ENCODE data around the gene MREG.
"Not testable (repeated sequence)": the region's sequence is repeated elsewhere in the genome, so short reads cannot be mapped to it uniquely, and the experiment has no call there.

The MREG gene

GRCh38 chr2:215988556-215989207 is 24.7 kb downstream of the MREG start:
- not testable (repeated sequence) for DNase-seq (ENCODE audit: low read depth)

GRCh38 chr2:215985257-215985656 is 28.1 kb downstream of the MREG start:
- no peak for DNase-seq (ENCODE audit: low read depth)

- no peak for DNase-seq (ENCODE audit: low read depth)
These were observed 28.7 kb downstream of the MREG start for GRCh38 chr2:215984661-215985060.

- DNase-seq (ENCODE audit: low read depth) = no peak
These were observed 29.6 kb downstream of the MREG start for GRCh38 chr2:215983581-215984351.

GRCh38 chr2:215982465-215982875 is 30.9 kb downstream of the MREG start:
- no peak for DNase-seq (ENCODE audit: low read depth)

- no peak for DNase-seq (ENCODE audit: low read depth)
These were observed 32.2 kb downstream of the MREG start for GRCh38 chr2:215981115-215981514.

- DNase-seq (ENCODE audit: low read depth) = no peak
These were observed 33.7 kb downstream of the MREG start for GRCh38 chr2:215979620-215980019.

GRCh38 chr2:215974700-215975429 is 38.5 kb downstream of the MREG start:
- DNase-seq (ENCODE audit: low read depth) = no peak

GRCh38 chr2:215973954-215974699 is 39.2 kb downstream of the MREG start:
- no peak for DNase-seq (ENCODE audit: low read depth)

- DNase-seq (ENCODE audit: low read depth) = no peak
These were observed 40.1 kb downstream of the MREG start for GRCh38 chr2:215973145-215973792.

GRCh38 chr2:215971671-215972070 is 41.7 kb downstream of the MREG start:
- no peak for DNase-seq (ENCODE audit: low read depth)

GRCh38 chr2:215970894-215971293 is 42.5 kb downstream of the MREG start:
- not testable (repeated sequence) for DNase-seq (ENCODE audit: low read depth)

- no peak for DNase-seq (ENCODE audit: low read depth)
These were observed 42.9 kb downstream of the MREG start for GRCh38 chr2:215970425-215970824.

GRCh38 chr2:215969131-215969841 is 44.1 kb downstream of the MREG start:
- DNase-seq (ENCODE audit: low read depth) = no peak

GRCh38 chr2:215968499-215968898 is 44.9 kb downstream of the MREG start:
- no peak for DNase-seq (ENCODE audit: low read depth)

GRCh38 chr2:215967590-215968378 is 45.6 kb downstream of the MREG start:
- DNase-seq (ENCODE audit: low read depth) = no peak

GRCh38 chr2:215966951-215967350 is 46.4 kb downstream of the MREG start:
- DNase-seq (ENCODE audit: low read depth) = no peak

- no peak for DNase-seq (ENCODE audit: low read depth)
These were observed 47.1 kb downstream of the MREG start for GRCh38 chr2:215966274-215966673.

- DNase-seq (ENCODE audit: low read depth) = no peak
These were observed 47.7 kb downstream of the MREG start for GRCh38 chr2:215965532-215966165.

GRCh38 chr2:215961981-215962380 is 51.4 kb downstream of the MREG start:
- no peak for DNase-seq (ENCODE audit: low read depth)
